CD4-positive, alpha-beta T cell treated with Interleukin-4 for 1 hour (primary cell): Measurements from ENCODE around the gene PCBP2.

Experiments
- DNase-seq, 2 donors: peaks; one replicate each; pipeline ENCODE4 v3.0.0-alpha.2; 2020 to 2022

PCBP2 gene

GRCh38 chr12:53513712-53514410 is 62.0 kb downstream of the PCBP2 start:
- DNase-seq, result no peak

- no peak for DNase-seq
These were observed 62.9 kb downstream of the PCBP2 start for GRCh38 chr12:53514628-53515290.

- no peak for DNase-seq
These were observed 63.4 kb downstream of the PCBP2 start for GRCh38 chr12:53515291-53515680.

- DNase-seq, result no peak
These were observed 65.0 kb downstream of the PCBP2 start for GRCh38 chr12:53516758-53517455.

DNA sequence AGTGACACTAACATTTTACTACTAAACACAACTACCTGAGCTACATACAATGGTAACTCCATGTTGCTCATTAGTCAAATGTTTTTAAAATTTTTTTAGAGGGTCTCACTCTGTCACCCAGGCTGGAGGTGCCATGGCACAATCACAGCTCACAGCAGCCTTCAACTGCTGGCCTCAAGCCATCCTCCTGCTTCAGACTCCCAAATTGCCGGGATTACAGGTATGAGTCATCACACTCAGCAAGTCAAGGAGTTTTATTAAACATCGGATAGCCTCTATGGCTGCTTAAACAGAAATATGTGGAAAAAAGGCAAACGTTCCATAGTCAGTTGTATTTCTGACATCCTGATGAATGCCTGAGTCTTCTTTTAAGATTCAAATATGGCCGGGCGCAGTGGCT is 66.5 kb downstream of the PCBP2 start:
- DNase-seq, result no peak

DNA sequence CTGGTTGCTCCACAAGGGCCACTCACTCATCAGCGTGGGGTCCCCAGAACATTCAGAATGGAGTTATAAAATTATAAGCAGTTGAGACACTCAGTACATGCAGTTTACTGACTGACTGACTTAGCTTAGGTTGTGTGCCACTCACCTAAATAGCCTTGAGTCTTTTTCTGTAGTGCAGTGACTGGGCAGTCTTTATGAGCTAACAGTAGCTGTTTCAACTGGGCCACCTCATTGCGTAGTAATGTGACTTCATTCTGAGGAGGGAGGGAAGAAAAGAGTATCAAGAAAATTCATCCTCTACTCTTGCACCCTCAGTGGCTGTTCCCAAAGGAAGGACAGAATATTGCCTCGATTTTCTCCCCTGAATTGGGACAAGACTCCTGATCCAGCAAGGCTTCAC is 71.2 kb downstream of the PCBP2 start:
- DNase-seq, result no peak

GRCh38 chr12:53524476-53524875 is 72.6 kb downstream of the PCBP2 start:
- no peak for DNase-seq

- DNase-seq, result no peak
These were observed 78.2 kb downstream of the PCBP2 start for GRCh38 chr12:53530061-53530460.
